Testis (tissue), 2 donors: Measurements from ENCODE around the gene PTPRN2.

ENCODE experiments used
- CTCF ChIP-seq, 3 experiments: fragments of 450-650 bp in 2 of 3; fragments of 200-600 bp in 1 of 3; sonication (generic) in 1 of 3; IDR thresholded peaks; one replicate each; pipeline ENCODE4 v1.5.1; 2016 to 2019; ENCODE audit warnings: antibody characterized with exemption in 3 of 3, mild to moderate bottlenecking in 2 of 3, moderate library complexity in 1 of 3
- POLR2A ChIP-seq: fragments of 450-650 bp; IDR thresholded peaks from one replicate; pipeline ENCODE4 v1.6.1; 2017; ENCODE audit warnings: antibody characterized with exemption, mild to moderate bottlenecking, moderate library complexity

- no peak for TF ChIP-seq CTCF (IDR thresholded peaks at IDR 0.05)
- no peak for TF ChIP-seq POLR2A
Observed at GRCh38 chr7:158368449-158368848, 219.2 kb downstream of the PTPRN2 start.
